Ovary (tissue), 9 donors: ENCODE data around the gene TMEM250. TPM values are rescaled to one million over a fixed set of nuclear protein-coding genes. Genes with fewer than 3 reads are reported as not detected.

ENCODE experiments used
- DNase-seq, 5 donors: peaks; one replicate each; pipeline ENCODE4 v3.0.0-alpha.2; 2019 to 2020
- H3K27ac ChIP-seq, 2 donors: fragments of 200-600 bp; one replicate each; pipeline versions ENCODE4 v1.5.1 to v1.8.0; 2019 to 2022
- H3K27me3 ChIP-seq: fragments of 200-600 bp; one replicate; pipeline ENCODE4 v1.8.0; 2022
- H3K36me3 ChIP-seq: fragments of 200-600 bp; sonication (generic); one replicate; pipeline ENCODE4 v1.5.1; 2019
- H3K4me1 ChIP-seq: one replicate; pipeline ENCODE4 v1.8.1; 2013; ENCODE audit warnings: mild to moderate bottlenecking, moderate library complexity; ENCODE audit not compliant: insufficient read depth
- H3K4me3 ChIP-seq: fragments of 200-600 bp; sonication (generic); one replicate; pipeline ENCODE4 v1.5.1; 2017
- H3K9me3 ChIP-seq, 2 donors: fragments of 200-600 bp in 1 of 2; sonication (generic) in 1 of 2; one replicate each; pipeline versions ENCODE4 v1.5.1 to v1.8.1; 2013 to 2019; ENCODE audit warnings: mild to moderate bottlenecking in 1 of 2, moderate library complexity in 1 of 2
- CTCF ChIP-seq, 3 donors: fragments of 450-650 bp in 2 of 3; fragments of 200-600 bp in 1 of 3; IDR thresholded peaks; one replicate each; pipeline versions ENCODE4 v1.5.1 to v1.8.0; 2016 to 2022; ENCODE audit warnings: antibody characterized with exemption in 3 of 3, mild to moderate bottlenecking in 1 of 3
- EP300 ChIP-seq: sonication (generic); formaldehyde crosslinking; IDR thresholded peaks from one replicate; pipeline ENCODE4 v1.6.1; 2017; ENCODE audit warnings: antibody characterized with exemption
- POLR2A ChIP-seq: fragments of 450-650 bp; IDR thresholded peaks from one replicate; pipeline ENCODE4 v1.6.1; 2017; ENCODE audit warnings: antibody characterized with exemption, mild to moderate bottlenecking, moderate library complexity
- WGBS, 3 donors: extraction: QIAGEN DNeasy Blood & Tissue Kit in 1 of 3; methylation state at CpG; one replicate each; pipeline versions ENCODE4 v1.1.5 to v1.1.7; 2013 to 2017; 5-methylcytosine and 5-hydroxymethylcytosine counted together
- intact Hi-C, 4 donors: fragments of 100-400 bp; cut with DNase I; formaldehyde crosslinking; loops; one replicate each; pipeline versions ENCODE4 v1.11.0 to v1.15.1; 2022 to 2023
- polyA plus RNA-seq, 2 donors: library from polyadenylated mRNA; stranded (reverse); fragments of 200-250 nt in 1 of 2; fragments of 350-450 nt in 1 of 2; fragmentation: Illumina TruSeq in 1 of 2; extraction: RNeasy Lipid Tissue Mini Kit (QIAGEN cat#74804) in 1 of 2; gene quantifications; one replicate each; pipeline ENCODE4 v1.2.3, GENCODE V29; 2013 to 2014
- total RNA-seq, 7 donors: library from RNA; depleted of rRNA in 2 of 7; stranded (reverse); fragments of >200 nt in 2 of 7; fragmentation: NEBNext Ultra II Directional in 3 of 7; extraction: Animal tissue kit (Norgen Biotek cat#: 25700) in 3 of 7; gene quantifications; one replicate each; pipeline versions ENCODE4 v1.1.0 to v1.2.4, GENCODE V29; 2016 to 2023
- donor health status: DM: no; HTN: no; CAD: no; lungs with moderate emphysema.
- donor health status: DM: no; HTN: no; CAD: no.
- donor health status: Bipolar disorder and iron deficiency.
- donor health status: DM: yes; HTN: yes; CAD: no.
- donor health status: DM: no; HTN: no; CAD: no.
- donor health status: DM: yes; HTN: yes; CAD: no.

The TMEM250 gene
- total and polyA plus RNA-seq, 9 donors = 3.7 to 35.2 (median 24.8) TPM

GRCh38 chr9:136093346-136093986 is 25.2 kb downstream of the TMEM250 start:
- H3K36me3 ChIP-seq = no peaks in the 10 kb centered on the region
- intact Hi-C loops = no loop called here
- DNase-seq = peak in 1 of 5 donors; percentile 22
- no peak for TF ChIP-seq POLR2A
- TF ChIP-seq EP300 = no peak
- no peak for TF ChIP-seq CTCF (IDR thresholded peaks at IDR 0.05)
- peak overlapping the region; percentile 91 to 96 for H3K27ac ChIP-seq
- H3K4me1 ChIP-seq = peaks cover 14% of the 10 kb centered on the region
- no peaks in the 10 kb centered on the region for H3K9me3 ChIP-seq
- 39 to 55% (median 47%) methylated on average over 16 of the region's 16 CpGs for WGBS, 3 donors
- H3K27me3 ChIP-seq = no peaks in the 10 kb centered on the region
- peak overlapping the region; percentile 83 for H3K4me3 ChIP-seq

- WGBS, 3 donors = 83 to 85% (median 83%) methylated on average over 9 of the region's 9 CpGs
- Histone ChIP-seq H3K27ac (peak overlapping the region in 1 of 2 donors; percentile 91), H3K36me3 (no peaks in the 10 kb centered on the region), H3K27me3 (no peaks in the 10 kb centered on the region), H3K4me1 (peaks cover 14% of the 10 kb centered on the region), H3K4me3 (no peak overlapping the region), H3K9me3 (no peaks in the 10 kb centered on the region)
- DNase-seq = no peak
- TF ChIP-seq CTCF (IDR thresholded peaks at IDR 0.05) (no peak), POLR2A (no peak), EP300 (no peak)
- intact Hi-C loops = no loop called here
Measured at GRCh38 chr9:136092741-136093140, 25.9 kb downstream of the TMEM250 start.

GRCh38 chr9:136092353-136092650 is 26.4 kb downstream of the TMEM250 start:
- H3K36me3 ChIP-seq = no peaks in the 10 kb centered on the region
- H3K4me3 ChIP-seq = no peak overlapping the region
- H3K9me3 ChIP-seq = no peaks in the 10 kb centered on the region
- WGBS, 3 donors = 85 to 88% (median 87%) methylated on average over 10 of the region's 10 CpGs
- intact Hi-C loops = no loop called here
- H3K27me3 ChIP-seq = no peaks in the 10 kb centered on the region
- TF ChIP-seq EP300 (no peak), CTCF (IDR thresholded peaks at IDR 0.05) (no peak), POLR2A (no peak)
- H3K27ac ChIP-seq = no peak overlapping the region
- no peak for DNase-seq
- peaks cover 14% of the 10 kb centered on the region for H3K4me1 ChIP-seq

- Histone ChIP-seq H3K27ac (peak overlapping the region; percentile 21 to 30), H3K27me3 (no peaks in the 10 kb centered on the region), H3K36me3 (no peaks in the 10 kb centered on the region), H3K9me3 (no peaks in the 10 kb centered on the region), H3K4me1 (peaks cover 14% of the 10 kb centered on the region), H3K4me3 (no peak overlapping the region)
- WGBS, 3 donors = 83 to 86% (median 83%) methylated on average over 20 of the region's 20 CpGs
- no peak for DNase-seq
- intact Hi-C loops = no loop called here
- TF ChIP-seq POLR2A (no peak), CTCF (IDR thresholded peaks at IDR 0.05) (no peak), EP300 (no peak)
Measured at GRCh38 chr9:136091582-136092352, 26.9 kb downstream of the TMEM250 start.
